NCI-H146 treated with DMSO at 0.1 percent for 48 hours (cell line): ENCODE results near the gene GNL2.

ENCODE experiments used
- DNase-seq: peaks from one replicate; lab custom pipeline; 2025; ENCODE audit not compliant: unreplicated experiment; lab: John Stamatoyannopoulos, UW

Gene GNL2

DNA sequence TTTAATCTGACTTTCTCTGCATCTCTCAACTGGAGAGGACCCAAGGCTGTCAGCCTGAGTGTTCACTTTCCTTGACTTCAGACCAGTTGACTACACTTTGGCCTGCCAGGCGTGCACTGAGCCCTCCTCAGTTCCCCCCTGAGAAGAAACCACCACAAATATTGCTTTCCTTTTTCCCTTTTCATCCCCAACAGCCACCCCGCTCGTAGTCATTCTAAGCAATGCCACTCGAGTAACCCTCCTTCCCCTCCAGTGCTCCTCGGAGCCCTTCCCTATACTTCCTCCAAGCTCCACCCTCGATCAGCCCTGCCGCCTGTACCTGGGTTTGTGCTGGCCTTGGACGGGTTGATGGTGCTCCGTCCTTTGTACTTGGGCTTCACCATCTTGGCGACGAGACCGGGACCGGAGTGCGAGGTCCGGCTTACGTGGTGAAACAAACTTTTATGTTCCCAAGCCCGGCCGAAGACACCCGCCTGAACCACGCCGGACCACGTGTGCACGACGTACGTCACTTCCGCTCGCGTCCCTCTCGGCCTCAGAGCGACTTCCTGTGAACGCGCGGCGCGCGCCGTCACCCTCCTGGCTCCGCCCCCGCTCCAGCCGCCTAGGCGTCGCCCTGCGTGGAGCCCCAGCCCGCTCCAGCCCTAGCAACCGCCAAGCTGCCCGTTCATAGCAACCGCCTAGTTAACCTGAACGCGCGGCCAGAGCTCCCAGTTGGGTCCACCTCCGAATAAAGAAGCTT, at the start of gene GNL2:
TSS of gene GNL2 (minus strand) at position 498 of the 742 bp plus-strand sequence. CDS start at position 383, 115 bp downstream.
- peak; percentile 76 for DNase-seq

DNA sequence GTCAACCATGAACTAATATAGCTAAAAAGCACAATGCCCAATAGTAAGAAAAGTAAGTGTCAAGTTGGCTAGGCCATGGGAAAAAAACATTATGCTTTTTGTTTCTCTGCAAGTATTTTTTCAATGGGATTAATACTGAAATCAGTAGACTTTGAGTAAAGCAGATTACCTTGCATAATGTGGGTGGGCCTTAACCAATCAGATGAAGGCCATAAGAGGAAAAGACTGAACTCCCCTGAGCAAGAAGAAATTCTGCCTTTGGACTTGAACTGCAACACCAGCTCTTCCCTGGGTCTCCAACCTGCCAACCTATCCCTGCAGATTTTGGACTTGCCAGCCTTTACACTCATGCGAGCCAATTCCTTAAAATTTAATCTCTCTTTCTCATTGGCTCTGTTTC, 45.3 kb upstream of the GNL2 start:
- no peak for DNase-seq

DNA sequence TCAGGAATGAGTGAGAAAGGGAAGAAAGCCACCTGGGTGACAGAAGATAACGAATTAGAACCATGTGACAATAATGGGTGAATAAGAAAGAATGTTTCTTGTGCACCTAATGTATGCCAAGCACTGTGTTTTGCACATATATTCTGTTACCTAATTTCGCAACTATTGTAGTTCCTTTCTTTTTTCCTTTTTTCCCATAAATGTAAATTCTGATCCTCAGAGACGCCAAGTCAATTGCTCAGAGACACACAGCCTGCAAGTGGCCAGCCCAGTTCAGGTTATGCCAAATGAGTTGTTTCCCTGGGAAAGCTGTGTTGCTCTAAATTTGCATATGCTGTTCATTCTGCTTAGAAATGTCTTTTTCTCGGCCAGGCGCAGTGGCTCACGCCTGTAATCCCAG, 40.7 kb upstream of the GNL2 start:
- DNase-seq, result no peak

DNA sequence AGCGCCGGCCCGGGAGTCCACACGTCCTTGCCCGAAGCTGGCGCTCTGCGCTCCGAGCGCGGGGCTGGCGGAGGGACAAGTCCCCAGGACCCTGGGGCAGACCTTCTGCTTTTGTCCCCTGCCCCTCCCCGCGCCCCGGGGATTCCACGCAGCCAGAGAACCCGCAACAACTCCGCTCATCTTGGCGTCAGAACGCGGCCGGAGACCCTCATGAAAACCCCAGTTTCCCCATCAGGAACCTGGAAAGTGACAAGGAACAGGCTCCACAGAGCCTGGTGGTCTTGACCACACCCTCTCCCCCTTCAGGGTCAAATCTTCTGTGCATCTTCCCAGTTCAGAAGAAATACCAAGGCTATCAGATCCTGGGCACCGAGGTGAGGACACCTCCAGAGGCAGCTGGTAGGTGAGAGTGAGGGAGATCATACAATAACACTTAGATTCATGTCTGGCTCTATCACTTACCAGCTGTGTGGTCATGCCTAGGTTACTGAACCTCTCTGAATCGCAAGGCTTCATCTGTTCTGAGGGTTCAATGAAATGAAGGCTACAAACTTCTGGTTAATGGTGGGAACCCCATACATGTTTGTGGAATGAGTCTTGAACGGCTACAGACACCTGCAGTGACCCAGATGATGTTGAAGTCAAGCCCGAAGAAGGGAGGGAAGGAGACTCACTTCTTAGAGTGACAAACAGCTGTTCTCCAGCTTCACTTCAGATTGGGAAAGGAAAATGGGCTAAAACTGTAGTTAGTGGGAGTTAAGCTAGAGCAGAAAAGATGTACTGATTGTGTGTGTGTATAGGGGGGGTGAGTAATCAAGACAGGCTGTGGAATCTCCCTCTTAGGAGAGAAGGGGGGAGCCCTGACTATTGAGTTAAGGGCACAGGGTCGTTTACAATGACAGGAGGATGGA, 39.5 kb upstream of the GNL2 start:
- no peak for DNase-seq

DNA sequence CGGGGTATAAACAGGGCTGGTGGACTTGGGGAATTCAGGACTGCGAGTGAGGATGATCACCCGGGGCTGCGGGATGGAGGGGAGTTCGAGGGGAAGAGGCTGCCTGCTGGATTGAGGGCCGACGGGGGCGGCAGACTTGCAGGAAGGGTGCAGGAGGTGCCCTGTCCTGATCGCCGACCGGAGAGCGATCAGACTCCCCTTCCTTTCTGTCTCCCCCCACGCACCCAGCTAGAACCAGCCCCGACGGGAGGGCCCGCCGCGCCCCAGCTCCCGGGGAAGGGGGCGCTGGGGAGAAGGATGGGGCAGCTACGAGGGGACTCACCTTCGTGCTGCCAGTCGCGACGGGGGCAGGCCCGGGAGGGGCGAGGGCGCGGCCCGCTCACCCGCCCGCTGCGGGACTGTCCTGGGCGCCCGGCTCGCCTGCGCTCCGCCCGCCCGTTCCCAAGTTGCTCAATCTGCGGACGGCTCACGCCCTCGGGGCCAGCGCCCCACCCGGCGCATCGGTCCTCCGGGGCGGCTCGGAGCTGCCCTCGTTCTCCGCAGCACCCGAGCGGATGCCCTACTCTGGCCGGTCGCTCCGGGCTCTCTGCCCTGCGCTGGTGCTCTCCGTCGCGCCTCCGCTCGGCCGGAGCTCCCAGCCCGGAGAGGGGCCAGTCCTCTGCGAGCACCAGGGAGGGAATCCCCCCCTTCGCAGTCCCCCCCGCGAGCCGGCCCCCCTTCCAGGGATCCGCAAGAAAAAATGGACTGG, 38.7 kb upstream of the GNL2 start, which contains the start of gene RSPO1:
TSS of gene RSPO1 (minus strand) at position 649 of the 748 bp plus-strand sequence. CDS start 5,231 bp downstream, outside the sequence.
- DNase-seq, result no peak

DNA sequence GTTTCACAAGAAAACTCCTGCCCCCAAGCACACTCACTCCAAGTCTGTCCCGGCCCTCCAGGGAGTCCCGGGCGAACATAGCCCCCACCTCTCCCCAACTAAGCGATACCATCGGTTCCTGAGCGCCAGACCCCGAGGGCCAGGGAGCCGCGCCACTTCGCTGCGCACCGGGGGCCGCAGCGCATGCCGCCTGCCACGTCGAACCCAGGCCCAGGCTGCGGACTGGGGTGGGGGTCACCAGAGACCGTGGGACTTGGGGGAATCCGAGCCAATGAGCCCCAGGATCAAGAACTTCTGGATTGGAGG, 38.2 kb upstream of the GNL2 start:
- DNase-seq, result no peak

DNA sequence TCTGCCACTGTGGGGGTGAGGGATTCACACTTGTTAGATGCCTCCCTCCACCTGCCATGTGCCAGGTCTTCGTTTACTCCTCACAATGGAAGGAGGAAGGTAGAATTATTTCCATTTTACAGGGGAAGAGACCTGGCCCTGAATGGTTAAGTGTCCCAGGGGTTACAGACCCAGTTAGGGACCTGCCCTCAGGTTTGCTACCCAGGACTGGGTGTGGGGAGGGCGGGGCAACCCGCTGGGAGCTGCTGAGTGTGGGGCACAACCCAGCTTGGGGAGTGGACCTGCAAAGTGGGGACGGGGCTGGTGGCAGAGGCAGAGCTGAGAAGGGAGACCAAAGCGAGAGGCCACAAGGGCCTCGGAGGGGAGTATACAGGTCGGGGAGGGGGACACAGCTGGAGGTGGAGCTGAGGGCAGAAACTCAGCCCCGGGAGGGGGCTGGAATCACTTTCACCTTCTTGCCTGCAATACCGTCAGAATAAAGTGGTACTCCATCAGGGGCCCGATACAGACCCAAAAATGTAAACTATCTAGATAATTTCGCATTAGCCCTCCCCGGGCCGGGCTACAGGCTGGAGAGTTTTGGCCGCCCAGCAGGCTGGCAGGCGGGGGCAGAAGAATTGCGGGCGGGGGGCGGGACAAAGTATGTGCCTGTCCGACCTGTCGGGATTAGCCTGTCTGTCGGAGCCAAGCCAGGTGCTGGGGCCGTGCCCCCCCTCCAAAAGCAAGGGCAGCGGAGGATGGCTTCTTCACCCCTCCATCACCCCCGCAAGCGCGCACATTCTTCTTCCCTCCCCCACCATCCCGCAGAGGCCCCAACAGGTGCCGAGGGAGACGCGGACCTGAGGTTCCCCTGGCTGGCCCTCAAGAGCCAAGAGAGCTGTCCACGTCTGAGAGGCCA, 37.6 kb upstream of the GNL2 start:
- no peak for DNase-seq

DNA sequence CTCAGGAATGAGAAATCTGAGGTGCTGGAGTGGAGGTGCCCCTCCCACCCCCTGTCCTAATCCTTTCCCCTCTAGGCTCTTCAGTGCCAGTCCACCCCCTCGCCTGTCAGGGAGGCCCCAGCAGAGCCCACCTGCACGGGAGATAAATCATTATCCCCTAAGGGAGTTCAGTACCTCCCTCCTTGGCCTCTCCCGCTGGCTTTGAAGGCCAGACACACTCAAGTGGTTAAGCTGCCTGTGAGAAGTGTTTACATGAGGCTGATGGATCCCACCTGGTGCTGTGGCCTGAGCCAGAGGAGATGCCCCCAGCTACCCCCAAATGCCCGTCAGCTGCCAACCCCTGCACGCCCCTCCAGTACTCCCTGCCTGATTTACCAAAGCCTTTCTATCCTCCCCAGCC, 35.3 kb upstream of the GNL2 start:
- no peak for DNase-seq

DNA sequence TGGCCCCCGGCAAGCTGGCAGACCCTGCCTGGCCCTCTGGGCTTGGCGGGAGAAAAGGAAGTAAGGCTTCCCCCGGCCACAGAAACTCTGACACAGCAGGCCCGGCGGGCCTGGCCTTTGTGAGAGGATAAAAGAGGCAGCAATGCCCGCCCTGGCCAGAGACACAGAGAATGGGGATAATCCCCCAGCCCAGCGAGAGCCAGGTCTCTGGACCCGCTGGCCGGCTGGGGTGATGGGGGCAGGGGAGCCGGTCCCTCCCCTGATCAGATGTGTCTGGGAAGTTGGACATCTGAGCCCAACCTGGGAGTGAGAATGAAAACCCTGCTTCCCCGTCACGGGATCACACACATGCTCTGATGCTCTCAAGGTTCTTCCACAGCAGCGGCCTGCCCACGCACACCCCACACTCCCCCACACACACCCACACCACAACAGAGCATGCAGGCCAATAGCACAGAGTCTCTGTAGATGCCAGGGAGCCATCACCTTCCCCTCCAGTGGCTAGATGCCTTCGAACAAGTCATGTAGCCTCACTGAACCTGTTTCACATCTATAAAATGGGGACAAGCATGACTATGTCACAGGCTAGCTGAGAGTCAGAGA, 34.8 kb upstream of the GNL2 start:
- no peak for DNase-seq

DNA sequence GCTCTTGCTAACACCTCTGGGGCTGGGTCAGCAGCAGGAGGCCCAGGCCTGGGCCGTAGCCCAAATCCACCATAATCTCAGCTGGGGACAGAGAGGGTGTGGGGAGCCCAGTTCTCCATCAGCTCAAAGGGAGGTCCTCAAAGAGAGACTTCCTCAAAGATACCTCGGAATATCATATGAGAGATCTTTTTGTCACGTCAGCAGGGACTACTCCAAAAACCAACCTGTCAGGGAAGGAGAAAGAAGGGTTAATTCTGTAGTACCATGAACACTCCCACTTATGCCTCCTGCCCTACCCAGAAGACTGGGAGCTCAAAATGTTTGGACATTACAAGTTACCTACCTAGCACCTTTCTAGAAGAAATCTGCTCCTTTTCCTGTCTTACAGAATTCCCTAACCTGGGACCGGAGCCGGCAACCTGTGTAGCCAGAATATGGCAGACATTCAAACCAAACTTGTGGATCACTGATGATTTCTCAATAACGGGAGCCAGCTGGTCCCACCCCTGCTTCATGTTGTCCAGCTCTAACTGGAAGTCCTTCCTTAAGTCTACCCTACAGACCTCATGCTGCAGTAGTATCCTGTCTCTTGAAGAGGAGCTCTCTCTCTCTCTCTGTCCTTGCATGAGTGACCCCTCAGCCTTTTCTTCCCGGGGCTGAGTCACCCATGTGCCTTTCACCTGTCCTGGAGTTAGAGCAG, 34.1 kb upstream of the GNL2 start:
- DNase-seq, result no peak

DNA sequence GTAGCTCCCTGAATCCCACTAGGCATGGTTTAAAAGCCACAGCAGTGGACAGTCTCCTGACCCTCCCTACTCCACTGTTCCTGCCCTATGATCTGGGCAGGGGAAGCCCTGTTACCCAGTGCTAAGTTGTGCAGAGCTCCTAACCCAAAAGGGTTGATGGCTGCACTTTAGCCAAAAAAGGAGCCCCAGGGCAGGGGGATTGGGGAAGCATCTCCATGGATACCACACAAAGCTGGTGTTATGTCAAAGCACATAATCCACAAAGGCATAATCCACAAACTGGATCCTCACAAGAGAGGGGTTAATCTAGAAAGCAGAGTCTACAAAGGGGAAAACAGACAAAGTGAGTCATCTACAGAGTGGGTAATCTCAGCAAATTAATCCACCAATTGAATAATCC, 33.3 kb upstream of the GNL2 start:
- no peak for DNase-seq

DNA sequence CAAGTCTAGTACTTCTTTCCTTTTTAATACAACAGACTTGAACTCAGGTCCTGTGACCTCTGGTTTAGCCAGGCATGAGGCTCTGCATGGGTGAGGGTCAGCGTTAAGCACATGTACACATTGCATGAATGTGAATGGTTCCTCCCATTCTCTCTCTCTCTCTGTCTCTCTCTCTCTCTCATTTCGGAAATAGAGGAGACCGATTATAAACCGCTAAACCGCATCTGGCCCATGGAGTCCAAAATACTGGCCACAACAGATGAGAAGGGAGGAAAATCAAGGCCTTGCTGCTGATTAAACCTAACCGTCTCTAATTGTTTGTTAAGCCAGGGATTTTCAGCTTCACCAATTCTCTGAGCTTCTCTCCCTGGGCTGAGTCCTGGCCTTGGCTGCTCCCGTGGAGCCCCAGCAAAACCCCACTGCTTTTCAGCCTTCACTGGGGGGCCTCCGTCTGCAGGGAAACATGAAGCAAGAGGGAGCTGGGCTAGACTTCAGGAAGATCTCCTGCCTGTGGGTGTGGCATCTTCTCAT, 32.4 kb upstream of the GNL2 start:
- no peak for DNase-seq

DNA sequence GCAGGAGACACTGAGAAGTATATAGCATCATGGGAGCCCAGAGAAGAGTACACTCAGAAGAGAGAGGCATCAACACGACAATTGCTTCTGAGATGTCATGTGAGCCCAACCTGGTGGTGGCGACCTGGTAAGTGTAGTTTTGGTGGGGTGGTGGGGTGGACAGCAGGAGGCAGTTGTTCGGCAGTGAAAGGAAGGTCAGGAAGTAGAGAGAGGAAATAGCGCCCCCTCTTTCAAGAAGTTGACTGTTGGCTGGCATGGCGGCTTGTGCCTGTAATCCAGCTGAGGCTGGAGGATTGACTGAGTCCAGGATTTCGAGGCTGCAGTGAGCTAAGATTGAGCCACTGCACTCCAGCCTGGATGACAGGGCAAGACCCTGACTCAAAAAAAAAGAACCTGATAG, 26.4 kb upstream of the GNL2 start:
- no peak for DNase-seq

DNA sequence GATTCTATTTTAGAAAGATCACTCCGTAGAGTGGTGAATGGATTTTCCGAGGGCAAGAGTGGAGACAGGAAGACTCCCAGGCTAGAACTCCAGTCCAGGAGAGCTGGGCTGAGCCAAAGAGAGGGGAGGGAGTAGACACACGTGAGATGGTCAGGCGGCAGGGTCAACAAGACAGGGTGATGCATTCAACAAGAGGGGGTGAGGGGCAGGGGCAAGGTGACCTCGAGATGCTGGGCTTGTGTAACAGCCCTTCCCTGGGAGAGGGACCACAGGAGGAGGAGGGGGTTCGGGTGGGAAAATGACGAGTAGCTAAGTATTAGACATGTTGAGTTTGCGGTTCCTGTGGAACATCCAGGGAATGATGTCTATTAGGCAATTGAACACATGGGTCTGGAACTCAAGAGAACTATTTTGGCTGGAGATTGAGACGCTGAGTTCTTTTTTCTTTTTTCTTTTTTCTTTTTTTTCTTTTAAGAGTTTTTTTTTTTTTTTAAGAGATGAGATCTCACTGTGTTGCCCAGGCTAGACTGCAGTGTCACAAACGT, 25.7 kb upstream of the GNL2 start:
- no peak for DNase-seq

DNA sequence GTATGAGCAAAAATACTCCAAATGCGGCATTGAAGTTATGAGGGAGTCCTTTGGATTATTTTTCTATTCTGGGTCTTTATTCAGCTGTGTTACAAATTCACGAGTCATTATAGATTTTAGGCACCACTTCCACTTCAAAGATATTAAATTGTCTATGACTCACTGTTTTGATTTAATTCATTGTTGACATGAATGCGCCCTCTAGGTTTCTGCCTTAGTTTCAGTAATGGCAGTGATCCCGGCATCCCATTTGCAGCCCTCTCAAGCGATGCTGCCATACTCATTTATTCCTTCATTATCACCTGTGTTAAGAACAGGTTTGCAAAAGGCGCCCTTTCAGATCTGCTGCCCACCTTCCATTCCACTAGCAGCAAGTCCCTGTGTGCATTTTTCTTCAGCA, 25.0 kb upstream of the GNL2 start:
- DNase-seq, result no peak

DNA sequence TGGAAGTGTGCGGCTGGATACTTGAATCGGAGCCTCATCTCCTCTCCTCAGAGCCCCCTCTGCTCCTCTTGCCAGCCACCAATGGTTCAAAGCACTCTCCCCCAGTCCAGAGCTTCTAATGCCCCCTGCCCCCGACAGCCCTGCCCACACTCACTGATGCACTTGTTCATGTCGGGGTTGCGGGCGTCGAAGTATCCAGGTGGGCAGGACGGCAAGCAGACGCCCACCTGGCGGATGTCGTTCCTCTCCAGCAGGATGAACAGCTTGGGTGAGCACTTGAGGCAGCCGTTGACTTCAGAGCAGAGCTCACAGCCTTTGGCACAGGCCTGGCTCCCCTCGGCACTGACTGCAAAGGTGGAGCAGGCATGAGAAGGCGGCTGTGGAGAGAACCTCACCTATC, 20.6 kb upstream of the GNL2 start:
- no peak for DNase-seq

DNA sequence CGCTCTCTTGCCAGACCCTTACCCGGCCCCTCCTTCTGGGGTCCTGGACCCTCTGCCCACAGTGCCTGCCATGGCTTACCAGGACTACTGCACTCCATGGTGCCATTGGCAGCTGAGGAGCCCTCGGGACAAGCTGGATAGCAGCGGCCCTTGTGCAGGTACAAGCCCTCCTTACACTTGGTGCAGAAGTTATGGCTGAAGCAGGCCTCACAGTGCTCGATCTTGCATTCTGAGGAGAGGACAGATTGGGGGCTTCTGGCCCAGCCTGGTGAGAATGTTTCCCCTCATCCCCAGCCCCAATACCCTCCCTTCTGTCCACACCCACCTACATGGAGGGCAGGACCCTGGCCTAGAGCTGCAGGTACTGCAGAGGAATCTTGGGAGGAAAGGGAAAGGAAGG, 18.4 kb upstream of the GNL2 start:
- no peak for DNase-seq

DNA sequence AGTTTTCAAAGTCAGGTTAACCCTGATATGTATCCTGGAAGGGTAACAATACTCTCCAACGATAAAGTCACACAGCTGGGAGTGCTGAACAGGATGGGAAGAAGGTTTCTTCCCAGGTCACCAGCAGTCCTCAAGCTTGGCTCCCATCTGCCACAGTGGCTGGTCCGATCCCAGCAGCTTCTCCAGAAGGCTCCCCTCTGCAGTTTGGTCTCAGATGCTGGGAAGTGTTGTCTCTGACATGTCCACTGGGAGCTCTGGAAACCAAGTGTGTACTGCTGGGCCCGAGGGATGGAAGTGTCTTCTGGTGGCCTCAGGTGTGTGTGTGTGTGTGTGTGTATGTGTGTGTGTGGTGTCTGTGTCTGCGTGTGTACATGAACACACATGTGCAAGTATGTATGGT, 16.4 kb upstream of the GNL2 start:
- DNase-seq, result no peak

DNA sequence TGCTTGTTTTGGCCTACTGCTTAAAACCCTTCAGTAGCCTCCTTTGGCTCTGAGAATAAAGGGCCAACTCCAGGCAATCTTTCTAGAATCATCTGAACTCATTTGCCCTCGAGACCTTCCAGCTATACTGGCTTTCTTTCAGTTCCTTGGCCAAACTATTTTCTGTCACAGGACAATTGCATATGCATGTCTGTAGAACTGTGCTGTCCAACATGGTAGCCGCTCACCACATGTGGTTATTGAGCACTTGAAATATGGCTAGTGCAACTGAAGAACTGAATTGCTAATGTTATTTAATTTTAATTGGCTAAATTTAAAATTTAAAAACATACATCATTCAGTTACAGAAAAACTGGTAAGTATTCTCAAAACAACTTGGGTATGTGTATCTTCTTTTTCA, 14.3 kb upstream of the GNL2 start:
- no peak for DNase-seq
